Measurements from ENCODE around the gene ATOH8.

The ATOH8 gene

DNA sequence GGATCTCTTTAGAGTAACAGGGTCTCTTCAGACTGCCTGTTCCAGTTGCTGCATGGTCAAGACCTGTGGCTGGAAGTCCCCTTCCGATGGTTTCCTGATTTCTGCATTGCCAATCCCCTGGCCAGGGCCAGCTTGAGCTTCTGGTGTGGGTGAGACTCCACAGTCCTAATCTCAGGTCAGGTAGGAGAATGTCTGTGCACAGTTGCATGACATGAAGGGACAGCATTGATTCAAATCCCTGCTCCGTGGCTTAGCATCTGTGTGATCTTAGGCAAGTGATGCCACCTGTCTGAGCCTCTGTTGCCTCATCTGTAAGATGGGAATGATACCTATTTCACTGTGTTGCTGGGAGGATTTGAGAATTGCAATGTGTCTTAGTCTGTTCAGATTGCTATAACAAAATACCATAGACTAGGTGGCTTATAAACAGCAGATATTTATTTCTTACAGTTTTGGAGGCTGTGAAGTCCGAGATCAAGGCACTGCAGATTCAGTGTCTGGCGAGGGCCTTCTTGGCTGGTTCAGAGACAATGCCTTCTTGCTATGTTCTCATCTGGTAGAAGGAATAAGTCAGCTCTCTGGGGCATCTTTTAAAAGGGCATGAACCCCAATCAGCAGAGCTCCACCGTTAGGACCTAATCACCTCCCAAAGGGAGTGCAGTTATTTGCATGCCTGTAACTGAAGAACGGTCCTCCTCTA lies 66.2 kb downstream of the ATOH8 start:
- TF ChIP-seq GATA2 (IDR thresholded peaks at IDR 0.05; ENCODE audit: low read depth, low read length) = no peak
- TF ChIP-seq GATA3 (IDR thresholded peaks at IDR 0.05; ENCODE audit: low read depth, low read length) = no peak

DNA sequence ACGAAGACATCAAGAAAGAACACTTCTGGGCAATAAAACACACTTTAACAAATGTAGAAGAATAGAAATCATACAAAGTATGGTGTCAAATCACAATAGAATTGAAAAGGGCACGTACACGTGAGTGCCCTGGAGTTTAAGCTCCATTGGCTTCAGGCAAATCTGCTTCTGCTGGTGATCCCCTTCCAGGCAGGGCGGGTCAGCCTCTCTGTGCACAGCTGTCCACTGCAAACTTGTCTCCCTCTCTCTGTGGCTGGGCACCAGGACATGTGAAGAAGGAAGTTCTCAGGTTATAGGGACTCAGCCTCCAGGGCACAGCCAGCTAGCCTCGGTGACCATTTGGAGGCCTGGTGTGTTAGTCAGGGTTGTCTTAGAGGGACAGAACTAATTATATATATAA lies 69.0 kb downstream of the ATOH8 start:
- TF ChIP-seq GATA2 (IDR thresholded peaks at IDR 0.05; ENCODE audit: low read depth, low read length) = no peak
- TF ChIP-seq GATA3 (IDR thresholded peaks at IDR 0.05; ENCODE audit: low read depth, low read length) = no peak

GRCh38 chr2:85823951-85824350 lies 70.2 kb downstream of the ATOH8 start:
- no peak for TF ChIP-seq GATA2 (IDR thresholded peaks at IDR 0.05; ENCODE audit: low read depth, low read length)

DNA sequence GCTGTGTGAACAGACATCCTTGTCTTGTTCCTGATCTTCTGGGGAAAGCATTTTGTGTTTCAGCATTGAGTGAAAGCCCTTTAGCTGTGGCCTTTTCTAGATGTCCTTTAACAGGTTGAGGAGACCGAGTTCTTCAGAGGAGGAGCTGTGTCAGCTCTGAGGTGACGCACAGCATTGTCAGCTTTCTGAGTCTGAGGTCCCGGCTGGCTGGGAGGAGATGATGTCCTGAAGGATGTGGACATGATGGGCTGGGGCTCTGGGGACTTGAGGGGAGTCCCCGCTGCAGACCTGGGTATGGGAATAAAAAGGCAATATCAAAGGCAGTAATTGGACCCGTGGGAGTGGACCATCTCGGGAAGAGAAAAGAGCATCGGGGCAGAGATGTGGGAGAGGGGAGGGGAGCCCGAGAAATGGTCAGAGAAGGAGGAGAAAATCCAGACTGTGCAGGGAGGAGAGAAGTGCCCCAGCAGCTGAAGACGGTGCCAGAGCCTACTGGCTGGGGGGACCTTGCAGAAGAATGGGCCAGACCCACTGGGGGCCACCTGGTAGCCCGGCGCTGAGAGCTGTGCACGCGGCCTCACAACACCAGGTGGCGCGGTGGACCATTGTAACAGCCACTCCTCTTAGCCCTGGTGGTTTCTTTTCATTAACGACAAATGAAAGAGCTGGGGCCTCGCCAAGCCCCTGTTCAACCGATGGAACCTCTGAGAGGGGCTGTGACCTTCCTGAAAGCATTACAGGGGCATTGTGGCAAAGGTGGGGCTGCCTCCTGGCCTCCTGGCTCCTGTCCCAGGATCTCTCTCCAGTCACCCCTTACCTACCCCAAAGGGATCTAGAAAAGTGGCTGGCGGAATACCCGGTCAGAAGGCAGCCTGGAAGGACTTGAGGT lies 73.4 kb downstream of the ATOH8 start:
- TF ChIP-seq GATA3 (IDR thresholded peaks at IDR 0.05; ENCODE audit: low read depth, low read length) = no peak
- no peak for TF ChIP-seq GATA2 (IDR thresholded peaks at IDR 0.05; ENCODE audit: low read depth, low read length)

GRCh38 chr2:85827879-85828569 lies 74.2 kb downstream of the ATOH8 start:
- TF ChIP-seq GATA2 (IDR thresholded peaks at IDR 0.05; ENCODE audit: low read depth, low read length) (no peak), GATA3 (IDR thresholded peaks at IDR 0.05; ENCODE audit: low read depth, low read length) (no peak)

GRCh38 chr2:85828725-85829124 lies 74.9 kb downstream of the ATOH8 start:
- no peak for TF ChIP-seq GATA3 (IDR thresholded peaks at IDR 0.05; ENCODE audit: low read depth, low read length)
- no peak for TF ChIP-seq GATA2 (IDR thresholded peaks at IDR 0.05; ENCODE audit: low read depth, low read length)

GRCh38 chr2:85830645-85831044 lies 76.9 kb downstream of the ATOH8 start:
- TF ChIP-seq GATA2 (IDR thresholded peaks at IDR 0.05; ENCODE audit: low read depth, low read length) = no peak

GRCh38 chr2:85831735-85832134 lies 77.9 kb downstream of the ATOH8 start:
- TF ChIP-seq GATA2 (IDR thresholded peaks at IDR 0.05; ENCODE audit: low read depth, low read length) = no peak

- no peak for TF ChIP-seq GATA3 (IDR thresholded peaks at IDR 0.05; ENCODE audit: low read depth, low read length)
- no peak for TF ChIP-seq GATA2 (IDR thresholded peaks at IDR 0.05; ENCODE audit: low read depth, low read length)
Observed at GRCh38 chr2:85834466-85834865, 80.7 kb downstream of the ATOH8 start.

Data from SH-SY5Y (cell line).